ENCODE results near the gene CARNS1.

GRCh38 chr11:67452141-67452952, 36.9 kb downstream of the CARNS1 start, which contains the start of gene GPR152:
- peak in 3 of 6 experiments; percentile 36 to 54 (median 37) for TF ChIP-seq CTCF (IDR thresholded peaks at IDR 0.05)
- no peak for TF ChIP-seq POLR2A (IDR thresholded peaks at IDR 0.05)
- TF ChIP-seq POLR2AphosphoS5 (IDR thresholded peaks at IDR 0.05): peak in 1 of 2 donors; percentile 12
- no peak for TF ChIP-seq EP300 (IDR thresholded peaks at IDR 0.05)

All from upper lobe of left lung (tissue), 4 donors.